ENCODE measurements around the gene PCA3.

The PCA3 gene

GRCh38 chr9:76808636-76809035 lies 44.4 kb downstream of the PCA3 start:
- Histone ChIP-seq H3K36me3 (ENCODE audit: control insufficient read depth, low read length) (no peaks in the 10 kb centered on the region), H3K9me2 (replicated peaks; ENCODE audit: control insufficient read depth, low read length) (no peaks in the 10 kb centered on the region), H3F3A (ENCODE audit: control insufficient read depth, insufficient read depth) (no peaks in the 10 kb centered on the region), H3K27me3 (ENCODE audit: control insufficient read depth, low read length) (0 out of 2 replicates have a peak, but pooled peaks cover 2% of the 10 kb centered on the region), H4K20me1 (ENCODE audit: control insufficient read depth, insufficient read depth, low read depth, low read length) (no peaks in the 10 kb centered on the region), H3K27ac (ENCODE audit: low read depth, low read length) (no peak overlapping the region), H3K4me2 (ENCODE audit: low read length) (no peak overlapping the region), H3K4me3 (ENCODE audit: low read length) (no peak overlapping the region), H3K9me3 (ENCODE audit: control insufficient read depth, insufficient read depth, low read length) (no peaks in the 10 kb centered on the region), H3K79me2 (ENCODE audit: control insufficient read depth, low read length) (no peaks in the 10 kb centered on the region), H3K4me1 (ENCODE audit: control insufficient read depth, low read length) (no peaks in the 10 kb centered on the region)
- no peak for TF ChIP-seq EZH2phosphoT487 (IDR thresholded peaks at IDR 0.05; ENCODE audit: borderline replicate concordance, low read length)
- TF ChIP-seq, protein P1, sequence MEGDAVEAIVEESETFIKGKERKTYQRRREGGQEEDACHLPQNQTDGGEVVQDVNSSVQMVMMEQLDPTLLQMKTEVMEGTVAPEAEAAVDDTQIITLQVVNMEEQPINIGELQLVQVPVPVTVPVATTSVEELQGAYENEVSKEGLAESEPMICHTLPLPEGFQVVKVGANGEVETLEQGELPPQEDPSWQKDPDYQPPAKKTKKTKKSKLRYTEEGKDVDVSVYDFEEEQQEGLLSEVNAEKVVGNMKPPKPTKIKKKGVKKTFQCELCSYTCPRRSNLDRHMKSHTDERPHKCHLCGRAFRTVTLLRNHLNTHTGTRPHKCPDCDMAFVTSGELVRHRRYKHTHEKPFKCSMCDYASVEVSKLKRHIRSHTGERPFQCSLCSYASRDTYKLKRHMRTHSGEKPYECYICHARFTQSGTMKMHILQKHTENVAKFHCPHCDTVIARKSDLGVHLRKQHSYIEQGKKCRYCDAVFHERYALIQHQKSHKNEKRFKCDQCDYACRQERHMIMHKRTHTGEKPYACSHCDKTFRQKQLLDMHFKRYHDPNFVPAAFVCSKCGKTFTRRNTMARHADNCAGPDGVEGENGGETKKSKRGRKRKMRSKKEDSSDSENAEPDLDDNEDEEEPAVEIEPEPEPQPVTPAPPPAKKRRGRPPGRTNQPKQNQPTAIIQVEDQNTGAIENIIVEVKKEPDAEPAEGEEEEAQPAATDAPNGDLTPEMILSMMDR (IDR thresholded peaks at IDR 0.05; ENCODE audit: low read depth, low read length, poor library complexity, severe bottlenecking) = no peak

DNA sequence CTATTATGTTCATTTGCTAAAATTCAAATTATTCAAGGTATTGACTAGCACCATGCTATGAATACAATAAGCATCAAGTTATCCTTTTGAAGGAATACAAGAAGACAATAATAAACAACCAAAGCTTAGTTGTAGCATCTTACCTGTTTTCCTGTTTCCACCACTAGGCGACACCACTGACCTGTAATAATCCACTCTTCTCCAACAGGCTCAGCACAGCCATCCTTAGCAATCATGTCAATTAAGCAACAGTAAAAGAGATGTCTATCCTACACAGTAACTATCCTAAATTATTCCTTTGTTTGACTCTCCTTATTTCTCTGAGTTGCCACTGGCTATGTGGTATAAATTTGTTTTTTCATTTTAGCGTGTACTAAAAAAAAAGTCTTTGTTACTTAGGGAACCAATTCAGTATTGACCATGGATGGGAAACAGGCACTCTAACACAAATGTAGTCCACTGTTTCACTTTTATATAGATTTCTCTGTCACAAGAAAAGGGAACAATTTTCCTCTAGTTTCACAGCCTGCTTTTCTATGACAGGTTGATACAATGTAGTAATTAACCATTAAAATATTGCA lies 46.2 kb downstream of the PCA3 start:
- Histone ChIP-seq H3K4me2 (ENCODE audit: low read length) (no peak overlapping the region), H3K9me2 (replicated peaks; ENCODE audit: control insufficient read depth, low read length) (no peaks in the 10 kb centered on the region), H3F3A (ENCODE audit: control insufficient read depth, insufficient read depth) (no peaks in the 10 kb centered on the region), H3K36me3 (ENCODE audit: control insufficient read depth, low read length) (no peaks in the 10 kb centered on the region), H4K20me1 (ENCODE audit: control insufficient read depth, insufficient read depth, low read depth, low read length) (no peaks in the 10 kb centered on the region), H3K79me2 (ENCODE audit: control insufficient read depth, low read length) (no peaks in the 10 kb centered on the region), H3K27me3 (ENCODE audit: control insufficient read depth, low read length) (0 out of 2 replicates have a peak, but pooled peaks cover 2% of the 10 kb centered on the region), H3K4me3 (ENCODE audit: low read length) (no peak overlapping the region), H3K9me3 (ENCODE audit: control insufficient read depth, insufficient read depth, low read length) (no peaks in the 10 kb centered on the region), H3K4me1 (ENCODE audit: control insufficient read depth, low read length) (no peaks in the 10 kb centered on the region), H3K27ac (ENCODE audit: low read depth, low read length) (no peak overlapping the region)
- TF ChIP-seq, protein P1 (IDR thresholded peaks at IDR 0.05; ENCODE audit: low read depth, low read length, poor library complexity, severe bottlenecking) = peak; percentile 78
- no peak for TF ChIP-seq EZH2phosphoT487 (IDR thresholded peaks at IDR 0.05; ENCODE audit: borderline replicate concordance, low read length)

GRCh38 chr9:76812591-76812990 lies 48.4 kb downstream of the PCA3 start:
- no peak for TF ChIP-seq EZH2phosphoT487 (IDR thresholded peaks at IDR 0.05; ENCODE audit: borderline replicate concordance, low read length)
- TF ChIP-seq, protein P1 (IDR thresholded peaks at IDR 0.05; ENCODE audit: low read depth, low read length, poor library complexity, severe bottlenecking) = no peak
- Histone ChIP-seq H3K27me3 (ENCODE audit: control insufficient read depth, low read length) (peaks cover 4% of the 10 kb centered on the region; the same call in 1 of the 2 replicates), H3K9me3 (ENCODE audit: control insufficient read depth, insufficient read depth, low read length) (no peaks in the 10 kb centered on the region), H4K20me1 (ENCODE audit: control insufficient read depth, insufficient read depth, low read depth, low read length) (no peaks in the 10 kb centered on the region), H3K4me1 (ENCODE audit: control insufficient read depth, low read length) (no peaks in the 10 kb centered on the region), H3K36me3 (ENCODE audit: control insufficient read depth, low read length) (no peaks in the 10 kb centered on the region), H3K4me2 (ENCODE audit: low read length) (no peak overlapping the region), H3F3A (ENCODE audit: control insufficient read depth, insufficient read depth) (no peaks in the 10 kb centered on the region), H3K79me2 (ENCODE audit: control insufficient read depth, low read length) (no peaks in the 10 kb centered on the region), H3K27ac (ENCODE audit: low read depth, low read length) (no peak overlapping the region), H3K9me2 (replicated peaks; ENCODE audit: control insufficient read depth, low read length) (no peaks in the 10 kb centered on the region), H3K4me3 (ENCODE audit: low read length) (no peak overlapping the region)

Data from DOHH2 (cell line).